KG1 (cell line): ENCODE results near the gene ODR4.
A peak's percentile ranks its signal among the peaks of the same experiment; 100 is the strongest.
"Not testable (repeated sequence)": the region's sequence is repeated elsewhere in the genome, so short reads cannot be mapped to it uniquely, and the experiment has no call there.

Experiments
- DNase-seq: peaks from one replicate; lab custom pipeline; 2025; lab: John Stamatoyannopoulos, UW

ODR4 gene

DNA sequence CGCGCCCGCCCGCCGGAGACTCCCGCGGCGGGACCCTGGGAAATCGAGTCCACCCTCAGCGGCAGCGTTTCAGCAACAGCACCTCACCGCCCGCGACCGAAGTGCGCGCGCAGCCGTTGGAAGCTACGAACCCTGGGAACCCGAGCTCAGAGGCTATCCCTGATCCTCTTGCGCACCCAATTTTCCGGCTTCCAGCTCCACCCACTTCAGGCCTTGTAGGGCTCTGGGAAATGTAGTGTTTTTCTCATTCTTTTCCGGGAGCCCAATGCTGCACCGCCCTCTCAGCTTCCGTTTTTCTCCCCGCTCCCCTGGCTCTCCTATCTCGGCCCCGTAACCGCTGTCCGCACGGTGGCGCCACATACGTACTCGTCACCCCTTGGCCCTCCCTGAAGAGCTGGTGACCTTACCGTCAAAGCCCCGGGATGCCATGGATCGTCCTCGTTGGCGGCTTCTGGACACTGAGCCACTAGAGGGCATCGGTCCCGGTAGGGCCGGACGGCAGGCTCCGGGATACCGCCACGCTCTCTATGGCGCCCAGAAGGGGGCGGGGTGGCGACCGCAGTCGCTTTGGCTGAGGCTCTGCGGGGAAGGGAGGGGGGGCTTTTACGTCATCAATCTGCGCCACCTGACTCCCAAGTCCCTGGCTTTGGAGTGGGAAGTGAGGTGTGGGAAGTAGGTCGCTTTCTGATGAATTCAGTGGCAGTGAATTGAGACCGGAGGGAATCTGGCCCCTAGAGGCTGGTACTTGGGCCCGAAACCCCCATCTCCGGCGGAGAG lies at the start of gene ODR4, which contains the start of gene TPR:
ODR4 (plus strand) TSS at position 687 of the 777 bp plus-strand sequence. CDS start 3,948 bp downstream, outside the sequence.
TPR (minus strand) TSS at position 102 of the 777 bp plus-strand sequence. CDS start 225 bp downstream, outside the sequence.
- DNase-seq = peak; percentile 98

DNA sequence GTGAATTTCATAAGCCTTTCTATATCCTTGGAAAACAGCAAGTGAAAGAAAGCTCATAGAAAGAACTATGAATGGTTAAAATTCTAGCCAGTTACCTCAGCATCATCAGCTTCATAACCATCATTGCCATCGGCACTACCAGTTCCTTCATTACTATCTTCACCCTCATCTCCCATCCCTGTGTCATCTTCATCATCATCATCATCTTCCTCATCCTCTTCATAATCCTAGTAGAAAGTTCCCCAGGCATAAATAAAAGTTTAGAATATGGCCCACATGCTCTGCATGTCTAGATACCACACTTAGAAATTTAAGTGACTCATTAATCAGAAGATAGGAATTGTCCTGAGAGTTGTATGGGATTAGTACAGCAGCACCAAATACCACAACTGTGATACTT lies 49.6 kb upstream of the ODR4 start:
- no peak for DNase-seq

DNA sequence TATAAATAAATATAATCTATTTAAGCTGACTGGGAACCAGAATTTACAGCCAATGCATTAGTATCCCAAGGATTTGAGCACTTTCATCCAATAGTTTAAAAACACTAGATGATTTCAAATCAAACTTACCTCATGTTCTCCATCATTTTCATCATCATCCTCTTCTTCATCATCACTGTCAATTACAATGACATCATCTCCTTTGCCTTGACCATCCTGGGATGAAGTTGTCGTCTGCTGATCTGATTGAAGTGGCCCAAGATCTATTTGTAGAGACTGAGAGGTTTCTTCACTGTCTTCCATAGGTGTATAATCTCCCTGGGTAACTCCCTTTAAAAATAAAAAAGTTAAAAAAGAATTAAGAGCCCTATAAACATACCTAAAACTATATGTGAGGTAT lies 48.3 kb upstream of the ODR4 start:
- DNase-seq = no peak

DNA sequence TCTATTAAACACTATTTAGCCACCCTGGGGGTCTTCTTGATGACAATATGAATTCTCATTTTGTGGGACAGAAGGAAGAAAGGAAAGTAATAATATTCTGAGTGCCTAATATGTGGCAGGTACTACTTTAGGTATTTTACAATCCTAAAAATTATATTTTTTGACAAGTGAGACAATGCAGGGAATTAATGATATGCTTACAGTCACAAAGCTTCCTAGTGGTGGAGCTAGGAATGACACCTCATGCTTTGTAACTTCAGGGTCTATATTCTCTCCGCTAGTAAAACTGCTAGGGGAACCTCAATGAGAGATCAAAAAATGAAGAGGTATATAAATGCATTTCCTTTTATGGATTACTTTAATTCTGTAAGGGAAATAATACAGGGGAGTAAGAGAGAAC lies 44.9 kb upstream of the ODR4 start:
- no peak for DNase-seq

DNA sequence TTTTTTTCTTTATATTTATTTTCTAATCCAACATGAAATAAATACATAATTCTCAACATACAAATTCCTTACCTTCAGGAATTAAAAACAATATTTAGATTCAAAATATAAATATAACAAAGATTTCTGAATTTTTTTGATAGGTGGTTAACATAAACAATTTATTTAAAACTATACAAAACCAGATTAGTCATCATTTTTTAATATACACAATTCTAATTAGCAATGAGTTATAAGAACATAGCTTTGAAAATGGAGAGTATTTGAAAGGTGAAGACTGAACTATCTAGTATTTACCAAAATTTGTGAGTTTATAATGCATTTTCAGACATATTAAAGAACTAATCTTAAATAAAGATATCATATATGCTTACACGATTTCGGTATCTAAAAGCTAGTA lies 38.1 kb upstream of the ODR4 start:
- DNase-seq = no peak

DNA sequence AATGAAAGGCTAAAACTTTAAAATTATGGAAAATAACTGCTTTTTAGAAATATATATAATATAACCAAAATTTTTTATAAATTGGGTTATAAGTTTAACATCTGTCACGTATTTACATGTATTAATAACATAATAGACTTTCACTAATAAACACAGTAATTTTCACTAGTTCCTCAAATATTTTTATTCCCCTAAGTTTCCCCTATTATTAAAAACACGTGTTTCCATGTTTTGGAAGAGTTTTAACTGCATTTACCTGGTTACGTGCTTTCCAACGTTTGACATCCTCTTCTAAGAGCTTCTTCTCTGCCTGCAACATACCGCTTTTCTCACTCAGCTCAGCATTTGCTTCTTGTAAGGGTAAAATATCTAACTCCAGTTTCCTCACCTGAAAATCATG lies 34.9 kb upstream of the ODR4 start:
- no peak for DNase-seq

DNA sequence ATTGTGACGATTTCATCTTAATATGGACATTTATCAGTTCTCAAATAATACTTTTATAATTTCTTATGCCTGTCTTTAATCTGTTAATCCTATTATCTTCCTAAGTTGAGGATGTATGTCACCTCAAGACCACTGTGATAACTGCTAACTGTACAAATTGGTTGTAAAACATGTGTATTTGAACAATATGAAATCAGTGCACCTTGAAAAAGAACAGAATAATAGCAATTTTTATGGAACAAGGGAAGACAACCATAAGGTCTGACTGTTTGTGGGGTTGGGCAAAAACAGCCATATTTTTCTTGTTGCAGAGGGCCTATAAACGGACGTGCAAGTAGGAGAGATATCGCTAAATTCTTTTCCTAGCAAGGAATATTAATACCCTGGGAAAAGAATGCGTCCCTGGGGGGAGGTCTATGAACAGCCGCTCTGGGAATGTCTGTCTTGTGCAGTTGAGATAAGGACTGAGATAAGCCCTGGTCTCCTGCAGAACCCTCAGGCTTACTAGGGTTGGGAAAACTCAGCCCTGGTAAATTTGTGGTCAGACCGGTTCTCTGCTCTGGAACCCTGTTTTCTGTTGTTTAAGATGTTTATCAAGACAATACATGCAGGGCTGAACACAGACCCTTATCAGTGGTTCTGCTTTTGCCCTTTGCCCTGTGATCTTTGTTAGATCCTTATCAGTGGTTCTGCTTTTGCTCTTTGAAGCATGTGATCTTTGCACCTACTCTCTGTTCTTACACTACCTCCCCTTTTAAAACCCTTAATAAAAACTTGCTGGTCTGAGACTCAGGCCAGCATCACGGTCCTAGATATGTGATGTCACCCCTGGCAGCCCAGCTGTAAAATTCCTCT lies 27.6 kb upstream of the ODR4 start:
- DNase-seq = not testable (repeated sequence)

DNA sequence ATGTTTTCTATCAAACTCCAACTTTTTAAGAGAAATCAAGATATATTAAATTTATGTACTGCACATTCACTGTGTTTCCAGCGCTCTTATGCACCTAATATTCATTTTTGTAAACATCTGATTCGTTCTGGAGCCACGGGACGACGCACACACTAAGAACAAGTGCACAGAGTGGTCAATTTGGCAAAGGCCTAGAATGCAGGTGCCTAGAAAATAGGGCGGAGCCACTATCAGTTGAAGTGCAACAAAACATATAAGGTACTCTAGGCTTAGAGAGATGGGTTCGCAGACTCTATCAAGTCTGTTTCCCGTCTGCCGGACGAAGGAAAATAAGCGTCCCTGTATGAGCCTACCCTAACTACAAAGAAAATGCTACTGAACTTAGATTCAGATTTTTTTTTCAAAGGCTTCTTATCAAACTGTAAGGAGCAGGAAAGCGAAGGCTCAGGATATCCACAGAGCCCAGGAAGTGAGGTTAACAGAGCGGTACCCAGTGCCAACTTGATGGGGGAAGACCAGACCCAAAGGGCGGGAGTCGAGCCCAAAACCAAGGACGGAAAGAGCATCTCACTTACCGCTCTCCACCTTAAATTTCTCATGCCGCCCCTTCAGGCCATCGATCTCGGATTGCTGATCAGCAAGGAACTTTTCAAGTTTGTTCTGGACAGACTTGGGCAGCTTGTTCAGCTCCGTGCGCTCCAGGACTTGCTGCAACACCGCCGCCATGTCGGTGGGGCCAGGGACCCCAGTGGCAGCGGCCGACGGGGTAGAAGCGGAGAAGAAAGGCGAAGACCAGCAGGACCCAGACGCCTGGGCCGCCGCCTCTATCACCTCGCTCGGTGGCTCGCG lies 1.1 kb upstream of the ODR4 start:
- DNase-seq = no peak

DNA sequence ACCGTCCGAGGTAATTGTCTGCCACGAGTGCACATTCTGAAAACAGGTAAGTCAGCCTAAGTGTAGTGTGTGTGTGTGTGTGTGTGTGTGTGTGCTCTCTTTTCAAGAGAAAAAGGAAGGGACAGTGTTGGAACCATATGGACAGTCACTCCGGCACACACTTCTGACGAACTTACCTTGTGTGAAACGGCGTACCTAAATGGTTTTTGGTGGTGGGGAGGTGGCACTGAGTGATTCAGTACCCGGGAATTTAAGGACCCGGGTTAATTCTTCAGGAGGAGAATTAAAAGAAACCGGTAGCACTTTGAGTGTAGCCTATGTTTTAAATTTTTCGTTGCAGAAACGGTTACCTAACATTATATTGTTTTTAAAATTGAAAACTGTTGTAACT lies 286 bp downstream of the ODR4 start:
- no peak for DNase-seq

DNA sequence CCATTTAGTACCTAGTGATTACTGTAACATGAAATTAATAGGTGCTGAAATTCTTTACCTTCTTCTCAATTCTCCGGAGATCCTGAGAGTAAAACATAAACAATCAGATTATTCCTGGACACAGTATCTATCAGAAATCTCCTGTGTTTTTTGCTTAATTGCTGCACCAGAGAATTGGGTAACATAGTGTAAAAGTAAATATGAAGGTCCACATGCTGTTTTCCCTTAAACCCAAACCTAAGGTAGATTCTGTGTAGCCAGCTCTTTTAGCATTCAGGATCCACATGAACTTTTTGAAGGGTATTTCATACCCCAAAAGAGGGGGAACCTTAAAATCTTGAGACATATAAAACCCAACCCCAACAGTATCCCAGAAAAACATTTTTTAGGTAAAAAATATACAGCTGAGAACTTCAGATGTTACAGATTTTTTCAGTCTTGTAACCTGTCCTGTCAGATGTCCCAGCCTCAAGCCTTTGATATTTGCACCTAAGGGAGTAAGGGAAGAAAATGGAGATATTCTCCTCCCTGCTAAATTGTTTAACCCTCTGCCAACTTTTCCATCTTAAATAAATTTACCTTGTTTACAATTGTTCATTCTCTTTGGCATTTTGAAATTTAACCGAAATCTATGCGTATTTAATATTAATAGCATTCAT lies 11.2 kb downstream of the ODR4 start:
- no peak for DNase-seq

DNA sequence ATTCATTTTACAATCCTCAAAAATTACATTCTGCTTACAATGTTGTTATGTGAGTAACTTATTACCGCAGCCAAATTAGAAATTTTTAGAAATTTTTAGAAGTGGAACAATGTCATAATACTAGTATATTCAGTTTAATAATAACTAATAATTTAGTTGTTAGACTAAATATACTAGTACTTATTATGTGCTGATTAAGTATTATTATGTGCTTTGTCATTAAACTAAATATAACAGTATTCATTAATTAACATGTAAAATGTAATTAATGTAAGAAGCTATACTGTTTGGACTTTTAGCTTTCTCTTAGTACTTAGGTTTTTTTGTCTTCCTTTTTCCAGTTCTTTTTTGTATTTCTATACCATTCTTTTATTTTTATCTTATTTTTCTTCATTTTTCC lies 15.3 kb downstream of the ODR4 start:
- DNase-seq = no peak

DNA sequence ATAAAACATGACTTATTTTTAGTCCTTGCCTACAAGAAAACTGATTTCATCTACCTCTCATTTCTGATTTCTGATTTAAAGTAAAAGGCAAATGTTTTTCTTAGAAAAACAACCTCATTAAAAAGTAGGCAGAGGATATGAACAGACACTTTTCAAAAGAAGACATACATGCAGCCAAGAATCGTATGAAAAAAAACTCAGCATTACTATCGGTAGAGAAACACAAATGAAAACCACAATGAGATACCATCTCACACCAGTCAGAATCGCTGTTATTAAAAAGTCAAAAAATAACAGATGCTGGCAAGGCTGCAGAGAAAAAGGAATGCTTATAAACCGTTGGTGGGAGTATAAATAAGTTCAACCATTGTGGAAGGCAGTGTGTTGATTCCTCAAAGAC lies 16.2 kb downstream of the ODR4 start:
- no peak for DNase-seq

DNA sequence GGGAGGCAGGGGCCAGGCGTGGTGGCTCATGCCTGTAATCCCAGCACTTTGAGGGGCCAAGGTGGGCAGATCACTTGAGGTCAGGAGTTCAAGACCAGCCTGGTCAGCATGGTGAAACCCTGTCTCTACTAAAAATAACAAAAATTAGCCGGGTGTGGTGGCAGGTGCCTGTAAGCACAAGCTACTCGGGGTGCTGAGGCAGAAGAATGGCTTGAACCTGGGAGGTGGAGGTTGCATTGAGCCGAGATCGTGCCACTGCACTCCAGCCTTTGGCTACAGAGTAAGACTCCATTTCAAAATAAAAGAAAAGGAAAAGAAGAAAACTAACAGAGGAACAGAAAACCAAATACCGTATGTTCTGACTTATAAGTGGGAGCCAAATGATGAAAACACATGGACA lies 17.1 kb downstream of the ODR4 start:
- not testable (repeated sequence) for DNase-seq

DNA sequence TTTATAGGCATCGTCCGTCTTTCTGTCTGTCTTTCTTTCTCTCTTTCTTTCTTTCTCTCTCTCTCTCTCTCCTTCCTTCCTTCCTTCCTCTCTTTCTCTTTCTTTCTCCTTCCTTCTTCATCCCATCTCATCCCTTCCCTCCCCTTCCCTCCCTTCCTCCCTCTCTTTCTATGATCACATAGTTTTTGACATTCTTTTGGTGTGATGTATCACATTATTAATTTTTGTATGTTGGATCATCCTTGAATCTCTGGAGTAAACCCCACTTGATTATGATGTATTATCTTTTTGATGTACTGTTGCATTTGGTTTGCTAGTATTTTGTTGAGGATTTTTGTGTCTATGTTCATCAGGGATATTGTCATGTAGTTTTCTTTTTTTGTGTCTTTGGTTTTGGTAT lies 25.8 kb downstream of the ODR4 start:
- DNase-seq = not testable (repeated sequence)

DNA sequence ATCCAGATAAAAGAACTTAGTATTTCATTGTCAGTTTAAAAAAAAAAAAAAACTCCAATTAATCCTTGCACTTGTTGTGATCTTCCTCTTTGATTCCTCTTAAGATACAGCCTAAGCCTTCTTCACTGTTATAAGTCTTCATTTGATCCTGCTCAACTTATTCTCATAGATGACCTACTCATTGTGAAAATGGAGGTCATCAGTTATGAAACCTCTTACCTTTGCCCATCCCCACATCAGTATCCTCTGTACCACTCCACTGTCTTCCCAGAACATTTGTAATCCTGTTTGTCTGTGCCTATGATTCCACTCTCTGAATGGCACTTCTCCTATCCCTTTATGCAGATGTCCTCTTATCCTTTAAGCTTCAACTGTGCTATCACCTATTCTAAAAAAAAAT lies 28.0 kb downstream of the ODR4 start:
- DNase-seq = no peak

DNA sequence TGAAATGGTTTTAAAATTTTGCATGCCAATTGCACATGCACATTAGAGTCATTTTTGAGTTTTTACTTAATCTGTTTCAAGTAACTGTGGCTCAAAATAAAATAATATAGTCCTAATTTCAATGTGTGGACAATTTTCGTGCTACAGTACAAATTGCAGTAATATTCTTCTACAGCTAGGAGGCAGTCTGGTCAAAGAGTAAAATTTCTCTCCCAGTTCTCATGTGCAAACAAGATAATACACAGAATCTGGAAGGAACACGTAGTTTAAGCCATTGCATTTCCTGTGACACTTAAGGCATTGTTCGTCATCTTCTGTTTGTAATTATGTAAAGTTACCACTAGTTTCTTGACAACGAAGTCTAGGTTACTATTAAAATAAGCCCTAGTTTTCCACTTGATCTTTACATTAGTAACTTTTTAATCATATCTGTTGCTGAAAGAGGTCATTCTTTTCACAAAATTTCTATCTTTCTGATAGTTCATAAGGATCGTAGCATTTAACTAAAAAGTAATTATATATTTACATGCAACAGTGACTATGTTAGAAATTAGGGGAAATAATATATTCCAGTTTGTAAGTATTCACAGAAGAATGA lies 28.9 kb downstream of the ODR4 start:
- no peak for DNase-seq

DNA sequence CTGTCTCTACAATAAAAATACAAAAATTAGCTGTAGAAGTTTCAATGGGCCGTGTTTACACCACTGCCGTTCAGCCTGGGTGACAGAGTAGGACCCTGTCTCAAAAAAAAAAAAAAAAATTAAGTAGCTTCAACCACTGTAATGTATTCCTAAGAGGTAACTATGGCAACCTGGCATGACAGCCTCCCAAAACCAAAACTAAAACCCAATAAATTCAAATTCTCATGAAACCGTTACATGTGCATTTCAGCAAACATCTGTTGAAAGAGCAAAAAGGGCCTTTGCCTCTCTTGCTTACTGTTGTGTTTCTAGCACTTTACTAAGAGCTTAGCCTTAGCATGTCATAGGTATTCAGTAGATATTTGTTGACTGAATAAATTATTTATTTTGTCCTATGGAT lies 33.5 kb downstream of the ODR4 start:
- DNase-seq = no peak

DNA sequence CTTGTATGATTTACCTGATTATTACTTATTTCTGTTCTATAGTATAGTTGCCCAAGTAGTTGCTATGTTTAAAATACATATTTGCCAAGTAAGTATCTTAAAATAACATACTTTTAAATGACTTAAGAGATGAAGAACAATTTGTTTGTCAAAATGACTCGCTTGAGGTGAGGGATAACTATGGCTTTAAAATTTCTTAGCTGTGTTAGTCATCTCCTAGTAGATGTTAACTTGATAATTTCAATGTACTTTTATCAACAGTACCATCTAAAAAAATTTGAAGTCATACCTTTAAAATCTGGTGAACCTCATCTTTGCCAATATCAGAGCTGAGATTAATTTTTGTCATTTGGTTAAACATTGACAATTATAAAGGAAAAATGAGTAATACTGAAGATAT lies 37.7 kb downstream of the ODR4 start:
- DNase-seq = no peak

DNA sequence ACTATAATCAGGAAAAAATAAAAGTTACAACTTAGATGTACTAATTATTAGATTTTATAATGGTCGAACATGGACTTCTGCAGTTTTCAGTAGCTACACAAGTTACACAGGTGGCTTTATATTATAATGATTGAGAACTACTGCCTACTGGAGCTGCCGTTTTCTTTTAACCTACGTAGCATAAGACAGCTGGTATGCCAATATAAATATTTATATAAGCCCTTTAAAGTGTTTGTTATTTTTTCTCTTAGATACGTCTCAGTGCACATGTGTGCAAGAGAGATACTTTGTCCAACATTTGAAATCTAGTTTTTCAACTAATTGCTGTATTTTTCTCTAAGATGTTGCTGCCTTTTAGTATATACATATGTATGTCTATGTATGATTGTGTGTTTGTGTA lies 42.9 kb downstream of the ODR4 start:
- DNase-seq = no peak

DNA sequence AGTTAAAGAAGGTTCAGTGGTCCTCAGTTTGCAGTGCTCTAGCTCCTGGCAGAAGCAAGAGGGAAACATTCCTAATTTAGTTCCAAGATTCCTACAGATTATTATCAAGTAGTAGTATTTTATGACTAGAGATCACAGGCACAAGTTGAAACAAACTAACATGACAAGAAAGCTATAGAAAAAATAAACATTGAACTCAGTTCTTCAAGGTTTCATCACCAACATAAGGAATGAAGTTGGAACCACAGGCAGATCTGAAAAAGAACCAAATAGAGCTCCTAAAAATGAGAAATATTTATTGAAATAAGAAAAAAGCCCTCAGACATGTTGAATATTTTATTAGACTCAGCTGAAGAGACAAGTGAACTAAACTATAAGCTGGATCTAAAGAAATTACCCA lies 44.7 kb downstream of the ODR4 start:
- DNase-seq = no peak

DNA sequence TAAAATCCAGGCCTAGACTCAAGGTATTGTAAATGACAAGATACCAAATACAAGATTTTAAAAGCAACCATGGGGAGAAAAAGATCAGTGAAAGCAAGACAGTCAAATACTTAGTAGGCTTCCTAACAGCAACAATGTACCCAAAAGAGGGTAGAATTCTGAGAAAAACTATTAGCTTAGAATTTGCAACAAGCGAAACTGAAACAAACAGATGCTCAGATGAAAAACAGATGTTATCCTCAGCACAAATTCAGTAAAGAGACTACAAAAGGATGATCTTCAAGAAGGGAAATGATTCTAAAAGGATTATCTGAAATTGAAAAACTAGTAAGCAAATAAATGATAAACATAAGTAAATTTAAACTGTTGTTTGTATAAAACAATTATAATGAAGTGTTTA lies 45.3 kb downstream of the ODR4 start:
- DNase-seq = no peak
